T-helper 2 cell treated with Interferon-gamma antibody and Interleukin-4, amounts not matched to agents 5 μg/mL and 100 μg/mL, for 36 hours (primary cell): ENCODE measurements around the gene KCNIP1.

Experiments
- DNase-seq: peaks from one replicate; pipeline ENCODE4 v3.0.0; 2021; ENCODE audit warnings: low spot score
- H3K27ac Mint-ChIP-seq: one replicate; pipeline ENCODE4 v1.8.0; 2021; ENCODE audit warnings: mild to moderate bottlenecking, mixed read lengths
- H3K27me3 Mint-ChIP-seq: one replicate; pipeline ENCODE4 v1.8.0; 2021; ENCODE audit warnings: low read depth, mixed read lengths
- H3K36me3 Mint-ChIP-seq: one replicate; pipeline ENCODE4 v1.8.0; 2021; ENCODE audit warnings: low read depth, mixed read lengths
- H3K4me1 Mint-ChIP-seq: one replicate; pipeline ENCODE4 v1.8.0; 2021; ENCODE audit warnings: low read depth, mixed read lengths
- H3K4me3 Mint-ChIP-seq: one replicate; pipeline ENCODE4 v1.8.0; 2022; ENCODE audit warnings: mild to moderate bottlenecking, moderate library complexity, mixed read lengths
- H3K9me3 Mint-ChIP-seq: one replicate; pipeline ENCODE4 v1.8.0; 2021; ENCODE audit warnings: mixed read lengths

The KCNIP1 gene

DNA sequence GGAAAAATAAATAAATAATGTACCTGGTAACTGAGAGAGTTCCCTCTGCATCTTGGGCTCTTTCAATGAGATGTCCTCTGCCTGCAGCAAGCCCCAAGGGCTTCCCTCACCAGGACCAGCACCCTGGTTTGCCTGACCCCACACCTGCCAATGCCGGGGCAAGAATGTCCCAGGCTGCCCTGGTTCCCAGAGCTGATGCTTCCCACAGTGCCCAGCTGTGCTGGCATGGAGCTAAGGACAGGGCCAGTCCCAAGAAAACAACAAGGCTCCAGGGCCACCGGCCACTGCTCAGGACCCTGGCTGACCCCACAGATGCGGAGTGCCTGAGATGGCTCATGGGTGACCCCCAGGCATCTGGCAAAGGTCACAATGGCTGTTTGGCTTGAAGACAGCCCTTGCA is 123.5 kb downstream of the KCNIP1 start:
- Mint-ChIP-seq H3K27me3 (peaks cover 3% of the 10 kb centered on the region), H3K9me3 (no peaks in the 10 kb centered on the region), H3K36me3 (no peaks in the 10 kb centered on the region), H3K27ac (no peak overlapping the region), H3K4me1 (no peaks in the 10 kb centered on the region), H3K4me3 (no peak overlapping the region)
- no peak for DNase-seq

DNA sequence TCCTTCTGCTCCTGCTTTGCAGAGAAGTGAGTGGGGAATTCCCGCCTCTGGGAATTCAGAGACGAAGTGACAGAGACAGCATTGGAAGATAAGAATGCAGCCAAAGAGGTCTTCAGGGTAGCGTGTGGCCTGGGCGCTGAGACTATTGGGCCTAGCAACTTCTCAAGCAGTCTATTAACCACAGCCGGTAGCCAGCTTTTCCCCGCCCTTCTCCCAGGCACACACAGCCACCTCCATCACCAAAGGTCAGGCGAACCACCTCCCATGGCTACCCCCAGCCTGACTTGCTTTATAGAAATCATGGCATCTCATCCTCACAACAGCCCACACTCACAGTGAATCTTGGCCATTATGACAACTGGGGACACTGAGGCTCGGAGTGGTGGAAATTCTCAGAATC is 124.2 kb downstream of the KCNIP1 start:
- Mint-ChIP-seq H3K36me3 (no peaks in the 10 kb centered on the region), H3K9me3 (no peaks in the 10 kb centered on the region), H3K4me1 (peaks cover 2% of the 10 kb centered on the region), H3K4me3 (no peak overlapping the region), H3K27me3 (peaks cover 6% of the 10 kb centered on the region), H3K27ac (no peak overlapping the region)
- DNase-seq = no peak

DNA sequence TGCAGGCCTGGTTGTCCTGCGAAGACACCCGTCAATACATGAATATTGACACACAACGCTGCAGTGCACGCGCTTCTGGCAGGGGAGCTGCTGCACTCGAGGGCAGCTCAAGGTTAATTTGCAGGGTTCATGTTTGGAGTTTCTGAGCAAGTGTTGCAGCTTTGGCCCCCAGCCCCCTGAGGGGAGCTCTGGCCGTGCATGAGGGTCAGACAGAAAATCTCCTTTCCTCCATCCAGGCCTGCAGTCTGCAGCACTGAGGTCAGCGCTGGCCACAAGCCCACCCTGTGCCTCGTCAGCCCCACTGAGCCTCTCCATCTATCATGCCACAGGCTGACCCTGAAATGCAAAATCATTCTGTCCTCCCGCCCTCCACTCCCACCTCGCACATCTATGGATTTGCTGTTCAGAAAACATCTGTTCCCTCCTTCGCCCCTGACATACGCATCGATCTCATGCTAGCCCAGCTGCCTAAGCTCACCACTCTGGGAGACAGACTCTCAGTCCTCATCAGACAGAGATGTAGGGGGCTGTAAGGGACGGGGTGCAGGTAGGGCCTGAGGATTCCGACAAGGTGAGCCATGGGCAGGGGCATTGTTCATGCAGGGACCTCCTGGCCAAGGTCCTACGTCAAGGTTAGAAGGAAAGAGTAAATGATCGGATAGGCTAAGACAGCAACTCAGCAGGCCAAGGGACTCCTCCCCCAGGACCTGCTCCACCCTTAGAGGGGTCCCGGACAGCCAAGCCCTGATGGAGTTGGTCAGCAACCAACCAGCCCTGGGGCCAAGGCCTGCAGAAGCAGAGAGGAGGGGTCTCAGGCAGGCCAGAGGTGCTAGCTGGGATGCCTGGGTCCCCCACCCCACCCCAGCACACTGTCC is 125.1 kb downstream of the KCNIP1 start:
- Mint-ChIP-seq H3K4me3 (no peak overlapping the region), H3K4me1 (peaks cover 7% of the 10 kb centered on the region), H3K27me3 (peaks cover 8% of the 10 kb centered on the region), H3K27ac (no peak overlapping the region), H3K9me3 (no peaks in the 10 kb centered on the region), H3K36me3 (no peaks in the 10 kb centered on the region)
- no peak for DNase-seq

DNA sequence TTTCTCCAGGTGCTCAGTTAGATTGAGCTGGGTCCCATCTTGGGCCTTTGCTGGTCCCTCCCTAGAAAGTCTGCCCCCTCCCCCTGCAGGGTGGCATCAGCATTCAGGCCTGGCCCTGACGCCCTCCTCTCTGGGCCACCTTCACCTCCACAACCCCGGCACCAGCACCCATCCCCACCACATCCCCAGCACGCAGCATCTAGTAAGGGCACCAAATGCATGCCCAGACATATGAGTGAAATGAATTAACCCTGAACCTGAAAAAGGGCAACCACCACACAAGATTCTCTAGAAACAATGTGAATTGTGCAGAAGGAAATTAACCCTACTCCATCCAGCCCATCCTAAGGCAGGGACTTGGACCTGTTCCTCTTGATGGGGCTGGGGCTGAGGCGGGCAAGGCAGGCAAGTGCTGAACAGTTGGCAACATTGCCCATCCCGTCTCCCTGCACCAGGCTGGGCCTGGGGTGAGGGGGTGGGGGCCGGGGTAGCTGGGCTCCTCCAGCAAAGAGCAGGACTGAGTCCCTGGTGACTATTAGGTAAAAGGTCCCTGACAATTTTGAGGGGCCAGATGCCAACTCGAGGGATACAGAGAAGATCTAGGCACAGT is 125.9 kb downstream of the KCNIP1 start:
- Mint-ChIP-seq H3K27me3 (peaks cover 7% of the 10 kb centered on the region), H3K27ac (no peak overlapping the region), H3K4me3 (no peak overlapping the region), H3K9me3 (no peaks in the 10 kb centered on the region), H3K36me3 (no peaks in the 10 kb centered on the region), H3K4me1 (peaks cover 8% of the 10 kb centered on the region)
- no peak for DNase-seq

DNA sequence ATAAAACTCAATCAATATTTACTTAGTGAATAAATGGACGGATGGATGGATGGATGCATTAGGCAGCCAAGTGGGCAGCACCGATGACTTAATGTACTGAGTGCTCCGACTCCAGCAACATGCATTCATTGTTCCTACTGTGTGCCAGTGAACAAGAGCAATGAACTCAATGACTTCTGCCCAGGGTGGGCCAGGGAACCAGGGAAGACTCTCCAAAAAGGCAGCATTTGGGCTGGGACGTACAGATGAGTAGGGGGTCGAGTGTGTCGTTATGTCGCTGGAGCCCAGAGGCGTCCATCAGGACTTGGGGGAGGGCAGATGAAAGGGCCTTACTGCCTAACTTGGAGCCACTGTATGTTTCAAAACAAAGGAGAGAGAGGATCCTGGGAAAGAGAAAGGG is 126.4 kb downstream of the KCNIP1 start:
- H3K9me3 Mint-ChIP-seq = no peaks in the 10 kb centered on the region
- H3K27ac Mint-ChIP-seq = no peak overlapping the region
- no peaks in the 10 kb centered on the region for H3K36me3 Mint-ChIP-seq
- peaks cover 7% of the 10 kb centered on the region for H3K27me3 Mint-ChIP-seq
- no peak overlapping the region for H3K4me3 Mint-ChIP-seq
- H3K4me1 Mint-ChIP-seq = peaks cover 8% of the 10 kb centered on the region
- DNase-seq = no peak

DNA sequence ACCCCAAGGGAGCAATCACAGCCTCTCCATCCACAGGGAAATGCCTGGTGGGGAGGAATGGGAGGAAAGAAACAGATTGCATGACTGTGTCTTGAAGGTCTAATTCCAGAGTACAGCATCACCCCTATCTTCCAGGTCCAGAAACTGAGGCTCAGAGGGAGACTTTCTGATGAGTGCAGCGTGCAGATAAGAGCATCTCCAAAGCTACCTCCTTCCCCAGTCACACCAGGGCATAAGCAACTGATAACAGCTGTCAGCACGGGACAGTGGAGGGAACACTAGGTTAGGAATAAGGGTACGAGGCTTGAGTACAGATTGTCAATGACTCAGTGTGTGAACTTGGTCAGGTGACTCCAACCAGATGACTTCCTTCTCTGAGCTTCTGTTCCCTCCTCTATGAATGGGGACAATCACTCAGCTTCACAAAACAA is 126.9 kb downstream of the KCNIP1 start:
- Mint-ChIP-seq H3K9me3 (no peaks in the 10 kb centered on the region), H3K27ac (no peak overlapping the region), H3K36me3 (no peaks in the 10 kb centered on the region), H3K27me3 (peaks cover 7% of the 10 kb centered on the region), H3K4me3 (no peak overlapping the region), H3K4me1 (peaks cover 8% of the 10 kb centered on the region)
- DNase-seq = no peak

DNA sequence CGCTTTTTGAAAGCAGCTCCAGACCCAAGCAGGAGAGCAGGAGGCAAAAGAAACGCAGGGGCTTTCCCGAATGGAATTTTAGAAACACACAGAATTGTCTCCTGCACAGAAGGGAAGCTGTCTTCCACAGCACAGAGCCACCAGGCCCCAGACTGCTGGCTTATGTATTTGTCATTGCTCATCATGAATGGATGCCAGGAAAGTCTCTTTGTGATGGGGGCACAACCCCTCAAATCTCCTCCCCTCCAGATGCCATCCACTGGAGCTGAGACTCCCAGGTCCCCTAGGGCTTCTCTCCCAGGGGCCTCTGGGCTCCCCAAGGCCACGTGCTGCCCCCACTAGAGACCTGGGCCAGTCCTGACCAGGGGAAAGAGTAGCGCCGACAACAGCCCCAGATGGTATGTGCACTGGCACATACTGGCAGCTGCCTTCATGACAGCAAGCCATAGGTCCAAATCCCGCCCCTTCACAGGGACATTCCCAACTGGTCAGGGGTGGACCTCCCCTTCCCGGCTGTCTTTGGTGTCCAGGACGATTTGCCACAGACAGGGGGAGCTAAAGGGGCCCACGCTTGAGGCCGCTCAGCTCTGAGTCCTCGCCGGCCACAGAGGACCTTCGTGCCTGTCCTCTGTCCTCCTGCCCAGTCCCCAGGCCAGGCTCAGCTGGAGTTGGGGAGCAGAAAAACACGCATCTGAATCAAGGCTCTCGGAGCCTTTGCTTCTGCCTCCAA is 127.8 kb downstream of the KCNIP1 start:
- no peak overlapping the region for H3K27ac Mint-ChIP-seq
- DNase-seq = no peak
- no peaks in the 10 kb centered on the region for H3K36me3 Mint-ChIP-seq
- peaks cover 7% of the 10 kb centered on the region for H3K27me3 Mint-ChIP-seq
- no peak overlapping the region for H3K4me3 Mint-ChIP-seq
- no peaks in the 10 kb centered on the region for H3K9me3 Mint-ChIP-seq
- H3K4me1 Mint-ChIP-seq = peaks cover 8% of the 10 kb centered on the region

DNA sequence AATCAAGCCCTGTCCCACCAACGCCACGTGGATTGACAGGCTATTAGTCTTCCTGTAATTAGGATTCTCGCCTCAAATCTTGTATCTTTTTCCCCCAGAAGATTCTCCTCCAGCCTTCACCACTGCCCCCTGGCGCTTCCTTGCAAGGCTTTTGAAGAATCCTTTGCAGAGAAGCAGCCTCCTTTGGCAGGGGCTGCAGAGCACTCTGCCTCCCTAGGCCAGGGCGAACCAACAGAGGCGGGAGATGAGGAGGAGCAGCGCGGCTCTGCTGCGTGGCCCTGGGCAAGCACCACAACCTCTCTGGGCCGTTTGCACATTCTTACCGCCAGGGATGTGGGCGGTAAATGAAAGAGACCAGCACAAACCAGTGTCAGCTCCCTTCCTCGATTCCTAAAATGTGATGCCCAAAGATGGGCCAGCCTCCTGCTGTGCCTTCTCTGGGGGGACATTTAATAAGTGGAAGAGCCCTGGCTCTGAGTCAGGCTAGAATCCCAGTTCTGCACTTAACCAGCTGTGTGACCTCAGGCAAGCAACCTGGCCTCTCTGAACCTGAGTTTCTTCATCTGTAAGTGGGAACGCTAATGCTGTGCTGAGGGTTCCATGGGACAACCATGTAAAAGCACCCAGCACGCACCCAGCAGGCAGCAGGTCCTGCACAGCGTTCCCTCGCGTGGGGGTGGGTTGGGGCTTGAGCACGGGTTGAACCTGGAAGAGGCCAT is 128.6 kb downstream of the KCNIP1 start:
- DNase-seq = no peak
- Mint-ChIP-seq H3K27me3 (peaks cover 7% of the 10 kb centered on the region), H3K36me3 (no peaks in the 10 kb centered on the region), H3K4me1 (peaks cover 8% of the 10 kb centered on the region), H3K4me3 (no peak overlapping the region), H3K27ac (no peak overlapping the region), H3K9me3 (no peaks in the 10 kb centered on the region)

DNA sequence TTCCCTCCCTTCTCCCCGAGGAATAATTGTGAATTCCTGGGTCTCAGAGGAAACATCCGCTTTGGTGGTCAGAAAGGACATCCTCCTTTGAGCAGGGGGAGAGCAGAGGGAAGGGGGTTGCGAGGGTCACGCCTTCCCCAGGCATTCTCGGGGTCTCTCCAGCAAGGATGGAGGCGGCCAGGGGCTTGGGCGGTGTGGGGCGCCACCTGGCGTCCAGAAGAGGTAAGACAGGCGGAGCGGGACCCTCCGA is 129.1 kb downstream of the KCNIP1 start:
- no peaks in the 10 kb centered on the region for H3K36me3 Mint-ChIP-seq
- H3K4me3 Mint-ChIP-seq = peak overlapping the region; percentile 20
- H3K27me3 Mint-ChIP-seq = peaks cover 7% of the 10 kb centered on the region
- peaks cover 8% of the 10 kb centered on the region for H3K4me1 Mint-ChIP-seq
- DNase-seq = peak; percentile 33
- no peaks in the 10 kb centered on the region for H3K9me3 Mint-ChIP-seq
- no peak overlapping the region for H3K27ac Mint-ChIP-seq

DNA sequence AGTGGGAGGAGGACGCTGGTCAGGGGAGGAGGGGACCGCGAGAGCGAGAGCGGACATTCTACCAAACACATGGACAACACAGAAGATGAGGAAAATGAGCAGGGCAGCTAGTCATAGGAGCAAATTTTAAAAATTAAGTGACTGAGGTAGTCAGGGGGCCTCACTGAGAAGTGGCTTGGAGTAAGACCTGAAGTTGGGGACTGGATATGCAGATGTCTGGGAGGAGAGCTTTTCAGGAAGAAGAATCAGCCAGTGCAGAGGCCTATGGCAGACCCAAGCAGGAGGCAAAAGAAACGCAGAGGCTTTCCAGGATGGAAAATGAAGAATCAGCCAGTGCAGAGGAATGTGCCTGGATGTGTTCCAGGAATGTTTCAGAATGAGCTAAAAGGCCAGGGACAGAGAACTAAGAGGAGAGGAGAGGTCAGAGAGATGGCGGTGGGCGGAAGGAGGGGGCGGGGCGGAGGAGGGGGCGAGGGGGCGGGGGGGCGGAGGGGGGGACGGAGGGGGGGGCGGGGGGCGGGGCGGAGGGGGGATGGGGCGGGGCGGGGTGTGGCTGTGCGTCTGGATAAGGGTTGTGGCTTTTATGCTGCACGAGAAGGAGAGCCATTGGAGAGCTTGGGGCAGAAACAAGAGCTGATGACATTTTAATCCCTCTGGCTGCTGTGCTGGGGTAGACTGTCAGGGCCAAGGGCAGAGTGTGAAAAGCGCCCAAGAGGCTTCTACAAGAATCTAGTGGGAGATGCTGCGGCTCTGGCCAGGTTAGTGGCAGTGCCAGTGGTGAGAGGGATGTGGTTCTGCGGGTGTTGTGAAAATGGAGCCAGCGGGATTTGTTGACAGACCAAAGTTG is 129.6 kb downstream of the KCNIP1 start:
- H3K9me3 Mint-ChIP-seq = no peaks in the 10 kb centered on the region
- peaks cover 8% of the 10 kb centered on the region for H3K4me1 Mint-ChIP-seq
- peak overlapping the region; percentile 20 for H3K4me3 Mint-ChIP-seq
- no peaks in the 10 kb centered on the region for H3K36me3 Mint-ChIP-seq
- DNase-seq = no peak
- no peak overlapping the region for H3K27ac Mint-ChIP-seq
- peaks cover 7% of the 10 kb centered on the region for H3K27me3 Mint-ChIP-seq

DNA sequence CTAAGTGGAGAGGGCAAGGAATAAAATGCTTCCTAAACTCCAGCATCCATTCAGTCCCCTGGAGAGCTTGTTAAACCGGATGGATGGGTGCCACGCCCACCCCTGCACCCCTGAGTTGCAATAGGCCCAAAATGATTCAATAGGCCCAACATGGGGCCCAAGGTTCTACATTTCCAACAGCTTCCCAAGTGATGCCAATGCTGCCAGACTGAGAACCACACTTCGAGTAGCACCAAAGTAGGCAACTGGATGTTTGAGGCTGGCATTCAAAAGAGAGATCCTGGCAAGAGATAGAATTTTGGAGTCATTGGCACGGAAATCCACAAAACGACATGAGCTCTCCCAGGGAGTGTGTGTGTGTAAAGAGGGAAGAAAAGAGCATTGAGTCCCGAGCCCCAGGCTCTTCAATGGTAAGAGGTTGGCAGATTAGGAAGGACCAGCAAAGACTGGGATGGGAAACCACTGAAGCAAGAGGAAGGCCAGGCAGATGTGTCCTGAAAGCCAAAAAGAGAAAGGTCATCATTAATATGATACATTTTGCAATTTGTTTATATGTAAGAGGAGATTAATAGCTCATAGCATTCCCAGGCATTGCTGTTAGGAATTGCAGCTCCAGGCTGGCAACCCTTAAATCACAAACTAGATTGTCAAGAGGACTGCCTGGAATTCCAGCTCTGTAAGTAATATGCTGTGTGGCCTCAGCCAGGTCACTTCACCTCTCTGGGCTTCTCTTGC is 130.6 kb downstream of the KCNIP1 start:
- no peaks in the 10 kb centered on the region for H3K9me3 Mint-ChIP-seq
- peaks cover 7% of the 10 kb centered on the region for H3K27me3 Mint-ChIP-seq

DNA sequence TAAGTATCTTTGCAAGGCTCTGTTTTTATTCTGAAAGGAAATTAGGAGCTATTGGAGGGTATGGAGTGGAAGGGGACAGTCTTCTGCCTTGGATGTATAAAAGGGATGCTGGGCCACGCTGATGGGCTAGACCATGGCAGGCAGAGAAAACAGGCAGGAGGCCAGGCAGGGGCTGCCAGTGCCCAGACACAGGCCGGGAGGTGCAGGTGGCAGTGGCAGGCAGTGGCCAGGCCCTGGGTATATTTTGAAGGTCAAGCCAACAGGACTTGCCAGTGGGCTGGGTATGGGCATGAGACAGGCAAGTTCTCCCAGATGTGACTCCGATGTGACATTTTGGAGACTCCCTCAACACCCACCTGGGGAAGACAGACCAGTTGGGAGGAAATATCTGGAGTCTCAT is 131.9 kb downstream of the KCNIP1 start:
- peaks cover 8% of the 10 kb centered on the region for H3K4me1 Mint-ChIP-seq
- no peak for DNase-seq
- no peak overlapping the region for H3K4me3 Mint-ChIP-seq
- peaks cover 7% of the 10 kb centered on the region for H3K27me3 Mint-ChIP-seq
- no peaks in the 10 kb centered on the region for H3K36me3 Mint-ChIP-seq
- no peaks in the 10 kb centered on the region for H3K9me3 Mint-ChIP-seq
- no peak overlapping the region for H3K27ac Mint-ChIP-seq

More for the DNA sequence above, 130.6 kb downstream of the KCNIP1 start:
- Mint-ChIP-seq H3K36me3 (no peaks in the 10 kb centered on the region), H3K4me3 (no peak overlapping the region), H3K4me1 (peaks cover 8% of the 10 kb centered on the region), H3K27ac (no peak overlapping the region)
- DNase-seq = no peak

DNA sequence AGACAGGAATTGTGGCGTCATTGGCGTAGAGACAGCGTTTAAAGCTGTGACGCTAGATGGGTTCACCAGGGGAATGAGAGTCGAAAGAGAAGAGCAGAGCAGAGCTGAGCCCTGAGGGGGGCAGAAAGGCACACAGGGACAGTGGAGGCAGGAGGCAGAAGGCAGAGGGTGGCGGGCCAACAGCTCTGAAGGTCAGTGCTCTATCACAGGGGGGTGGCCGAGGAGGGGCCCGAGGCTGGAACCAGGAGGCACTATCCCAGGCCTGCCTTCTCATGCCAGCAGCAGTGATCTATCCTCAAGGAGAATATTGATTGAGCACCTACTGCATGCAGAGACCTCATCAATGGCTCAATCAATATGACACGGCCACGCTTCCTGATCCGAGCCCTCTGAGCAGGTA is 132.4 kb downstream of the KCNIP1 start:
- Mint-ChIP-seq H3K36me3 (no peaks in the 10 kb centered on the region), H3K27me3 (peaks cover 7% of the 10 kb centered on the region), H3K4me1 (peaks cover 8% of the 10 kb centered on the region), H3K9me3 (no peaks in the 10 kb centered on the region), H3K4me3 (no peak overlapping the region), H3K27ac (no peak overlapping the region)
- no peak for DNase-seq
